HepG2 (cell line): Measurements from ENCODE around the gene NOTCH4. TPM values are rescaled to one million over a fixed set of nuclear protein-coding genes. Genes with fewer than 3 reads are reported as not detected.

Experiments used
- ATAC-seq: fragments of 200-7000 bp; cut with Tn5 transposase; 3 replicates; pipeline ENCODE4 v1.9.1; 2020; ENCODE audit warnings: mild to moderate bottlenecking, moderate library complexity
- BruUV-seq: library from RNA; stranded (reverse); fragments of 400-500 nt; replicated peaks from 2 replicates; lab custom pipeline; 2021; lab: Mats Ljungman, UMichigan
- CTCF ChIA-PET: fragments of 300-600 bp; formaldehyde crosslinking; extraction: SDS; loops from one replicate; lab custom pipeline; 2021; ENCODE audit warnings: low total read pairs, inconsistent platforms, low intra/inter-chr PET ratio; lab: Yijun Ruan, JAX
- POLR2A ChIA-PET: fragments of 350-600 bp; sonication (Branson Sonifier 250); formaldehyde crosslinking; loops from one replicate; lab custom pipeline; 2020; ENCODE audit warnings: antibody characterized with exemption, inconsistent platforms; lab: Yijun Ruan, JAX
- DNase-seq: peaks from one replicate; pipeline ENCODE4 v3.0.0-alpha.2; 2015; ENCODE audit warnings: low spot score
- FAIRE-seq: peaks from 3 replicates; lab custom pipeline; 2011; peaks lifted over from hg19 to GRCh38; lab: Jason Lieb, UNC
- H2AFZ ChIP-seq: one replicate; pipeline ENCODE4 v1.6.1; 2011; ENCODE audit warnings: low read length, inconsistent platforms
- H3K27ac ChIP-seq: fragments of 300-600 bp; 3 replicates; pipeline ENCODE4 v1.8.0; 2011; ENCODE audit warnings: mixed run types, mild to moderate bottlenecking, mixed read lengths, low read length, inconsistent platforms; ENCODE audit not compliant: insufficient read depth; ENCODE audit errors: extremely low read length
- H3K27me3 ChIP-seq, 2 experiments: fragments of 200-600 bp in 1 of 2; 2 replicates in 1 of 2; 3 replicates in 1 of 2; pipeline versions ENCODE4 v1.6.0 to v1.8.0; 2011; ENCODE audit warnings: low read length in 2 of 2, mild to moderate bottlenecking in 2 of 2, moderate library complexity in 2 of 2, inconsistent platforms in 1 of 2; ENCODE audit not compliant: insufficient read depth in 2 of 2, control insufficient read depth in 1 of 2
- H3K36me3 ChIP-seq, 2 experiments: fragments of 200-600 bp in 1 of 2; replicated peaks in 1 of 2; 2 replicates in 1 of 2; 3 replicates in 1 of 2; pipeline versions ENCODE4 v1.5.1 to v1.8.0; 2011; ENCODE audit warnings: low read length in 2 of 2, inconsistent platforms in 1 of 2; ENCODE audit not compliant: insufficient read depth in 2 of 2, control insufficient read depth in 1 of 2
- H3K4me1 ChIP-seq: 2 replicates; pipeline ENCODE4 v1.5.1; 2012; ENCODE audit warnings: low read length, inconsistent platforms; ENCODE audit not compliant: insufficient read depth
- H3K4me2 ChIP-seq: 2 replicates; pipeline ENCODE4 v1.6.0; 2011; ENCODE audit warnings: low read depth, low read length, inconsistent platforms
- H3K4me3 ChIP-seq, 3 experiments: fragments of 200-600 bp in 1 of 3; sonication (generic), shearing (Covaris generic) in 1 of 3; replicated peaks in 1 of 3; 2 replicates each; pipeline ENCODE4 v1.5.1; 2011 to 2016; ENCODE audit warnings: low read length in 3 of 3, inconsistent platforms in 2 of 3, low read depth in 2 of 3, mild to moderate bottlenecking in 2 of 3, control low read depth in 1 of 3, mixed read lengths in 1 of 3; ENCODE audit not compliant: insufficient read depth in 1 of 3
- H3K79me2 ChIP-seq: one replicate; pipeline ENCODE4 v1.6.1; 2011; ENCODE audit warnings: low read length, inconsistent platforms; ENCODE audit not compliant: insufficient read depth
- H3K9ac ChIP-seq: 2 replicates; pipeline ENCODE4 v1.6.0; 2011; ENCODE audit warnings: mild to moderate bottlenecking, low read depth, low read length, inconsistent platforms; ENCODE audit not compliant: insufficient read depth
- H3K9me3 ChIP-seq: 2 replicates; pipeline ENCODE4 v1.5.1; 2012; ENCODE audit warnings: mild to moderate bottlenecking, low read length
- H4K20me1 ChIP-seq: 2 replicates; pipeline ENCODE4 v1.6.0; 2011; ENCODE audit warnings: inconsistent platforms, mild to moderate bottlenecking, low read length, moderate library complexity; ENCODE audit not compliant: insufficient read depth
- AGO1 ChIP-seq: fragments of 200-400 bp; formaldehyde crosslinking; IDR thresholded peaks from 2 replicates; pipeline ENCODE4 v1.6.1; 2017; ENCODE audit warnings: mild to moderate bottlenecking, low read depth, low read length, moderate library complexity; ENCODE audit not compliant: poor library complexity, severe bottlenecking
- BORCS8-MEF2B ChIP-seq: sonication (generic); formaldehyde crosslinking; IDR thresholded peaks from 2 replicates; pipeline ENCODE4 v1.8.0; 2022; ENCODE audit warnings: mild to moderate bottlenecking, missing genetic modification reagents
- FOXO1 ChIP-seq: sonication (generic); formaldehyde crosslinking; IDR thresholded peaks from 2 replicates; pipeline ENCODE4 v1.4.0; 2020; ENCODE audit warnings: missing genetic modification reagents
- HNRNPH1 ChIP-seq: fragments of 200-400 bp; formaldehyde crosslinking; optimal IDR thresholded peaks from 2 replicates; pipeline ENCODE3; 2017; ENCODE audit warnings: mild to moderate bottlenecking, low read depth, low read length
- MAF1 ChIP-seq: sonication (generic); formaldehyde crosslinking; IDR thresholded peaks from 2 replicates; pipeline ENCODE4 v1.5.0; 2020; ENCODE audit warnings: missing genetic modification reagents, borderline replicate concordance
- MIXL1 ChIP-seq: IDR thresholded peaks from 2 replicates; pipeline ENCODE4 v1.6.1; 2016
- PCBP1 ChIP-seq: fragments of 200-400 bp; formaldehyde crosslinking; IDR thresholded peaks from 2 replicates; pipeline ENCODE4 v1.6.1; 2017; ENCODE audit warnings: mild to moderate bottlenecking, low read depth, low read length, borderline replicate concordance
- POLR2AphosphoS5 ChIP-seq: IDR thresholded peaks from 2 replicates; pipeline ENCODE4 v1.6.1; 2012; ENCODE audit warnings: low read depth, low read length
- YEATS4 ChIP-seq: sonication (generic); formaldehyde crosslinking; IDR thresholded peaks from 2 replicates; pipeline ENCODE4 v1.4.0; 2020; ENCODE audit warnings: missing genetic modification reagents, borderline replicate concordance
- ZFX ChIP-seq: sonication (generic); formaldehyde crosslinking; IDR thresholded peaks from 2 replicates; pipeline ENCODE4 v1.4.0; 2020; ENCODE audit warnings: mild to moderate bottlenecking, low read depth, missing genetic modification reagents, moderate library complexity
- ZNF350 ChIP-seq: sonication (generic); formaldehyde crosslinking; IDR thresholded peaks from 2 replicates; pipeline ENCODE4 v1.4.0; 2020; ENCODE audit warnings: mild to moderate bottlenecking, low read depth, missing genetic modification reagents, borderline replicate concordance
- ZNF382 ChIP-seq: sonication (generic); formaldehyde crosslinking; IDR thresholded peaks from 2 replicates; pipeline ENCODE4 v1.5.0; 2020; ENCODE audit warnings: missing genetic modification reagents, mild to moderate bottlenecking, borderline replicate concordance
- ZNF841 ChIP-seq: sonication (generic); formaldehyde crosslinking; IDR thresholded peaks from 2 replicates; pipeline ENCODE4 v1.8.1; 2023; ENCODE audit warnings: missing genetic modification reagents, borderline replicate concordance
- WGBS: methylation state at CpG from one replicate; pipeline ENCODE4 v1.1.6; 2017; ENCODE audit warnings: low lambda C conversion rate; 5-methylcytosine and 5-hydroxymethylcytosine counted together
- in situ Hi-C: cut with HindIII; loops from 2 replicates; pipeline ENCODE4 v1.10.0; 2017; ENCODE audit warnings: low pct_unique_long_range_greater_than_20kb; ENCODE audit not compliant: extremely low pct_ligation_motif_present
- intact Hi-C: fragments of 100-400 bp; cut with micrococcal nuclease; formaldehyde crosslinking; loops from one replicate; pipeline ENCODE4 v1.10.0; 2022; ENCODE audit not compliant: unreplicated experiment
- polyA plus RNA-seq, 8 experiments: library from polyadenylated mRNA; depleted of rRNA in 3 of 8; stranded (reverse) in 7 of 8; unstranded in 1 of 8; fragments of >200 nt; fragmentation: Illumina TruSeq in 4 of 8; extraction: Trizol in 4 of 8; gene quantifications; 2 replicates each; pipeline versions ENCODE4 v1.2.1 to v1.2.3, GENCODE V29; 2011 to 2016; ENCODE audit warnings: low read depth in 4 of 8, missing spikeins in 1 of 8, mixed read lengths in 1 of 8; ENCODE audit not compliant: insufficient read depth in 1 of 8
- total RNA-seq, 5 experiments: library from RNA; depleted of rRNA; stranded (reverse); fragments of >200 nt; fragmentation: Illumina TruSeq; extraction: Trizol; gene quantifications; 2 replicates each; pipeline ENCODE4 v1.2.3, GENCODE V29; 2016; ENCODE audit warnings: low read depth in 1 of 5
- TF ChIP-seq, protein P1 (sequence below): sonication (generic); formaldehyde crosslinking; IDR thresholded peaks from 2 replicates; pipeline ENCODE4 v1.4.0; 2020; ENCODE audit warnings: missing genetic modification reagents
- TF ChIP-seq, protein P2 (sequence below), 2 experiments: fragments of 450-650 bp in 1 of 2; sonication (generic) in 1 of 2; formaldehyde crosslinking; IDR thresholded peaks; 2 replicates each; pipeline versions ENCODE4 v1.5.0 to v1.8.0; 2020 to 2022; ENCODE audit warnings: mild to moderate bottlenecking in 1 of 2, missing genetic modification reagents in 1 of 2
- TF ChIP-seq, protein P3 (sequence below), 2 experiments: sonication (generic) in 1 of 2; formaldehyde crosslinking in 1 of 2; IDR thresholded peaks; 2 replicates each; pipeline versions ENCODE4 v1.4.0 to v1.6.1; 2018 to 2020; ENCODE audit warnings: missing genetic modification reagents in 2 of 2, borderline replicate concordance in 1 of 2, low read depth in 1 of 2, mild to moderate bottlenecking in 1 of 2, missing biosample characterization in 1 of 2
- TF ChIP-seq, protein P4 (sequence below): IDR thresholded peaks from 2 replicates; pipeline ENCODE4 v1.6.1; 2016; ENCODE audit warnings: missing compliant biosample characterization, missing genetic modification reagents, borderline replicate concordance

NOTCH4 gene
- total and polyA plus RNA-seq, 2 of the 13 experiments (the other 11 are each of a cell fraction or from before 2014, with no cell fraction given): 0.51 to 0.83 TPM

DNA sequence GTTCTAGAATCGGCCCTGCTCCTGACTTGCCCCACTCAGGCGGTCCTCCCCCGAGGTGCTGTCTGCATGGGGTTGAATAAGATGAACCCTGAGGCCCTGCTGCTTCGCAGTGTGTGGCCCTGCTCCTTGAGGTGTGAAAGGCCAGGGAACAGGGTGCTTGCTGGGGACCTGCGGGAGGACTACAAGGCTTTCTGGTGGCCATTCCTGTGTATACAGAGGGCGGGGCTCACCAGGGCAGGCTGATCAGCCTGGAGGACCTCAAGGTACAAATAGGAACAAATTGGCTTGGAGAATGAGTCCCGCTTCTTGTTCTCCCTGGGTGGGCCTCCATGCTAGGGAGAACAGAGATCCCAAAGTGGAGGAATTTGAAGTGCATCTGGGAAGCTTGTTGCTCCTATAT is 5.7 kb downstream of the NOTCH4 start:
- intact Hi-C loops (no loop called here), in situ Hi-C loops (no loop called here)
- Histone ChIP-seq H3K27me3 (peaks cover 11 to 75% of the 10 kb centered on the region in 2 experiments; a peak in 4 of 5 replicates), H3K9ac (no peak overlapping the region), H3K36me3 (no peaks in the 10 kb centered on the region), H3K27ac (no peak overlapping the region), H3K4me3 (no peak overlapping the region), H3K79me2 (no peaks in the 10 kb centered on the region), H2AFZ (no peak overlapping the region), H4K20me1 (no peaks in the 10 kb centered on the region), H3K9me3 (no peaks in the 10 kb centered on the region), H3K4me2 (no peak overlapping the region), H3K4me1 (no peaks in the 10 kb centered on the region)
- ATAC-seq: no peak
- no TSS peak for BruUV-seq
- FAIRE-seq: no peak
- WGBS: 11% methylated on average over 6 of the region's 7 CpGs
- ChIA-PET POLR2A (no interaction called here), CTCF (no interaction called here)
- DNase-seq: no peak
- TF ChIP-seq MIXL1 (CRISPR knock-in tag) (no peak), ZNF841 (CRISPR knock-in tag) (no peak), ZFX (CRISPR knock-in tag) (no peak), HNRNPH1 (no peak), AGO1 (no peak), BORCS8-MEF2B (CRISPR knock-in tag) (no peak), FOXO1 (CRISPR knock-in tag) (no peak), YEATS4 (CRISPR knock-in tag) (no peak), POLR2AphosphoS5 (no peak), PCBP1 (no peak), ZNF350 (CRISPR knock-in tag) (no peak), MAF1 (CRISPR knock-in tag) (no peak), ZNF382 (CRISPR knock-in tag) (no peak)
- TF ChIP-seq, protein P1, sequence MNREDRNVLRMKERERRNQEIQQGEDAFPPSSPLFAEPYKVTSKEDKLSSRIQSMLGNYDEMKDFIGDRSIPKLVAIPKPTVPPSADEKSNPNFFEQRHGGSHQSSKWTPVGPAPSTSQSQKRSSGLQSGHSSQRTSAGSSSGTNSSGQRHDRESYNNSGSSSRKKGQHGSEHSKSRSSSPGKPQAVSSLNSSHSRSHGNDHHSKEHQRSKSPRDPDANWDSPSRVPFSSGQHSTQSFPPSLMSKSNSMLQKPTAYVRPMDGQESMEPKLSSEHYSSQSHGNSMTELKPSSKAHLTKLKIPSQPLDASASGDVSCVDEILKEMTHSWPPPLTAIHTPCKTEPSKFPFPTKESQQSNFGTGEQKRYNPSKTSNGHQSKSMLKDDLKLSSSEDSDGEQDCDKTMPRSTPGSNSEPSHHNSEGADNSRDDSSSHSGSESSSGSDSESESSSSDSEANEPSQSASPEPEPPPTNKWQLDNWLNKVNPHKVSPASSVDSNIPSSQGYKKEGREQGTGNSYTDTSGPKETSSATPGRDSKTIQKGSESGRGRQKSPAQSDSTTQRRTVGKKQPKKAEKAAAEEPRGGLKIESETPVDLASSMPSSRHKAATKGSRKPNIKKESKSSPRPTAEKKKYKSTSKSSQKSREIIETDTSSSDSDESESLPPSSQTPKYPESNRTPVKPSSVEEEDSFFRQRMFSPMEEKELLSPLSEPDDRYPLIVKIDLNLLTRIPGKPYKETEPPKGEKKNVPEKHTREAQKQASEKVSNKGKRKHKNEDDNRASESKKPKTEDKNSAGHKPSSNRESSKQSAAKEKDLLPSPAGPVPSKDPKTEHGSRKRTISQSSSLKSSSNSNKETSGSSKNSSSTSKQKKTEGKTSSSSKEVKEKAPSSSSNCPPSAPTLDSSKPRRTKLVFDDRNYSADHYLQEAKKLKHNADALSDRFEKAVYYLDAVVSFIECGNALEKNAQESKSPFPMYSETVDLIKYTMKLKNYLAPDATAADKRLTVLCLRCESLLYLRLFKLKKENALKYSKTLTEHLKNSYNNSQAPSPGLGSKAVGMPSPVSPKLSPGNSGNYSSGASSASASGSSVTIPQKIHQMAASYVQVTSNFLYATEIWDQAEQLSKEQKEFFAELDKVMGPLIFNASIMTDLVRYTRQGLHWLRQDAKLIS (CRISPR knock-in tag): no peak
- TF ChIP-seq, protein P2, sequence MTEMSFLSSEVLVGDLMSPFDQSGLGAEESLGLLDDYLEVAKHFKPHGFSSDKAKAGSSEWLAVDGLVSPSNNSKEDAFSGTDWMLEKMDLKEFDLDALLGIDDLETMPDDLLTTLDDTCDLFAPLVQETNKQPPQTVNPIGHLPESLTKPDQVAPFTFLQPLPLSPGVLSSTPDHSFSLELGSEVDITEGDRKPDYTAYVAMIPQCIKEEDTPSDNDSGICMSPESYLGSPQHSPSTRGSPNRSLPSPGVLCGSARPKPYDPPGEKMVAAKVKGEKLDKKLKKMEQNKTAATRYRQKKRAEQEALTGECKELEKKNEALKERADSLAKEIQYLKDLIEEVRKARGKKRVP (CRISPR knock-in tag; IDR thresholded peaks at IDR 0.05): no peak
- TF ChIP-seq, protein P3, sequence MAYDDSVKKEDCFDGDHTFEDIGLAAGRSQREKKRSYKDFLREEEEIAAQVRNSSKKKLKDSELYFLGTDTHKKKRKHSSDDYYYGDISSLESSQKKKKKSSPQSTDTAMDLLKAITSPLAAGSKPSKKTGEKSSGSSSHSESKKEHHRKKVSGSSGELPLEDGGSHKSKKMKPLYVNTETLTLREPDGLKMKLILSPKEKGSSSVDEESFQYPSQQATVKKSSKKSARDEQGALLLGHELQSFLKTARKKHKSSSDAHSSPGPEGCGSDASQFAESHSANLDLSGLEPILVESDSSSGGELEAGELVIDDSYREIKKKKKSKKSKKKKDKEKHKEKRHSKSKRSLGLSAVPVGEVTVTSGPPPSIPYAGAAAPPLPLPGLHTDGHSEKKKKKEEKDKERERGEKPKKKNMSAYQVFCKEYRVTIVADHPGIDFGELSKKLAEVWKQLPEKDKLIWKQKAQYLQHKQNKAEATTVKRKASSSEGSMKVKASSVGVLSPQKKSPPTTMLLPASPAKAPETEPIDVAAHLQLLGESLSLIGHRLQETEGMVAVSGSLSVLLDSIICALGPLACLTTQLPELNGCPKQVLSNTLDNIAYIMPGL (CRISPR knock-in tag; IDR thresholded peaks at IDR 0.05; ENCODE audit: borderline replicate concordance in 1 of 2, low read depth in 1 of 2): no peak
- TF ChIP-seq, protein P4, sequence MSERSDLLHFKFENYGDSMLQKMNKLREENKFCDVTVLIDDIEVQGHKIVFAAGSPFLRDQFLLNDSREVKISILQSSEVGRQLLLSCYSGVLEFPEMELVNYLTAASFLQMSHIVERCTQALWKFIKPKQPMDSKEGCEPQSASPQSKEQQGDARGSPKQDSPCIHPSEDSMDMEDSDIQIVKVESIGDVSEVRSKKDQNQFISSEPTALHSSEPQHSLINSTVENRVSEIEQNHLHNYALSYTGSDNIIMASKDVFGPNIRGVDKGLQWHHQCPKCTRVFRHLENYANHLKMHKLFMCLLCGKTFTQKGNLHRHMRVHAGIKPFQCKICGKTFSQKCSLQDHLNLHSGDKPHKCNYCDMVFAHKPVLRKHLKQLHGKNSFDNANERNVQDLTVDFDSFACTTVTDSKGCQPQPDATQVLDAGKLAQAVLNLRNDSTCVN (CRISPR knock-in tag): no peak
- TF ChIP-seq, all 625 proteins: peak for 0
